ENCODE measurements around the gene ANK2. TPM values are rescaled to one million over a fixed set of nuclear protein-coding genes. Genes with fewer than 3 reads are reported as not detected.

ANK2 gene
- total RNA-seq, 2 experiments from 2014 or later = 1.7 to 3.2 TPM

GRCh38 chr4:113332701-113333100, 283.2 kb downstream of the ANK2 start:
- ChIA-PET CTCF (no interaction called here), POLR2A (no interaction called here)
- Mint-ChIP-seq H3K4me1 (ENCODE audit: low read depth) (no peaks in the 10 kb centered on the region), H3K27ac (no peak overlapping the region), H3K4me3 (no peak overlapping the region), H3K9me3 (no peaks in the 10 kb centered on the region), H3K27me3 (peaks cover 4% of the 10 kb centered on the region), H3K36me3 (ENCODE audit: low read depth) (no peaks in the 10 kb centered on the region)
- no peak for ATAC-seq
- intact Hi-C loops (cut with micrococcal nuclease) = no loop called here
- DNase-seq = no peak
- no peak for TF ChIP-seq CTCF (IDR thresholded peaks at IDR 0.05)

GRCh38 chr4:113335746-113336145, 286.3 kb downstream of the ANK2 start:
- no peak for TF ChIP-seq CTCF (IDR thresholded peaks at IDR 0.05)
- H3K27me3 Mint-ChIP-seq = peaks cover 9% of the 10 kb centered on the region
- H3K36me3 Mint-ChIP-seq (ENCODE audit: low read depth) = no peaks in the 10 kb centered on the region
- ATAC-seq (no peak), DNase-seq (no peak)
- H3K4me1 Mint-ChIP-seq (ENCODE audit: low read depth) = no peaks in the 10 kb centered on the region
- intact Hi-C loops (cut with micrococcal nuclease) = no loop called here
- no peaks in the 10 kb centered on the region for H3K9me3 Mint-ChIP-seq
- ChIA-PET CTCF (no interaction called here), POLR2A (interaction anchor here (0.7 kb wide), 1 partner anchor 197 kb away, joined by 3 read pairs; no protein-coding TSS in a partner anchor)
- no peak overlapping the region for H3K27ac Mint-ChIP-seq
- H3K4me3 Mint-ChIP-seq = no peak overlapping the region

- Mint-ChIP-seq H3K36me3 (ENCODE audit: low read depth) (no peaks in the 10 kb centered on the region), H3K4me1 (ENCODE audit: low read depth) (no peaks in the 10 kb centered on the region), H3K4me3 (no peak overlapping the region), H3K27ac (no peak overlapping the region), H3K27me3 (peaks cover 12% of the 10 kb centered on the region), H3K9me3 (no peaks in the 10 kb centered on the region)
- POLR2A ChIA-PET = interaction anchor here (0.7 kb wide), 1 partner anchor 198 kb away, joined by 3 read pairs; no protein-coding TSS in a partner anchor
- TF ChIP-seq CTCF (IDR thresholded peaks at IDR 0.05) = no peak
- DNase-seq (no peak), ATAC-seq (no peak)
- intact Hi-C loops (cut with micrococcal nuclease) = no loop called here
- CTCF ChIA-PET = no interaction called here
Measured at GRCh38 chr4:113336556-113336955, 287.1 kb downstream of the ANK2 start.

- H3K4me3 Mint-ChIP-seq = no peak overlapping the region
- ATAC-seq = no peak
- H3K27ac Mint-ChIP-seq = no peak overlapping the region
- no peaks in the 10 kb centered on the region for H3K4me1 Mint-ChIP-seq (ENCODE audit: low read depth)
- H3K9me3 Mint-ChIP-seq = no peaks in the 10 kb centered on the region
- TF ChIP-seq CTCF (IDR thresholded peaks at IDR 0.05) = no peak
- intact Hi-C loops (cut with micrococcal nuclease) = no loop called here
- peaks cover 14% of the 10 kb centered on the region for H3K27me3 Mint-ChIP-seq
- CTCF ChIA-PET = interaction anchor here (1.4 kb wide), 1 partner anchor 60 kb away, joined by 3 read pairs; no protein-coding TSS in a partner anchor
- POLR2A ChIA-PET = no interaction called here
- no peaks in the 10 kb centered on the region for H3K36me3 Mint-ChIP-seq (ENCODE audit: low read depth)
- no peak for DNase-seq
Measured at GRCh38 chr4:113339430-113339813, 290.0 kb downstream of the ANK2 start.

GRCh38 chr4:113344100-113344499, 294.6 kb downstream of the ANK2 start:
- H3K36me3 Mint-ChIP-seq (ENCODE audit: low read depth) = no peaks in the 10 kb centered on the region
- CTCF ChIA-PET = interaction anchor here (1.3 kb wide), 1 partner anchor 51 kb away, joined by 3 read pairs; no protein-coding TSS in a partner anchor
- no peak for TF ChIP-seq CTCF (IDR thresholded peaks at IDR 0.05)
- POLR2A ChIA-PET = no interaction called here
- DNase-seq = no peak
- no peak for ATAC-seq
- no peak overlapping the region for H3K4me3 Mint-ChIP-seq
- H3K27ac Mint-ChIP-seq = no peak overlapping the region
- intact Hi-C loops (cut with micrococcal nuclease) = no loop called here
- no peaks in the 10 kb centered on the region for H3K9me3 Mint-ChIP-seq
- H3K4me1 Mint-ChIP-seq (ENCODE audit: low read depth) = no peaks in the 10 kb centered on the region
- H3K27me3 Mint-ChIP-seq = peaks cover 10% of the 10 kb centered on the region

Data from activated CD8-positive, alpha-beta T cell treated with anti-CD3 and anti-CD28 coated beads for 36 hours (primary cell).